HEK293T (cell line): ENCODE data around the gene PTCD3.

Source experiments
- CTCF ChIA-PET: fragments of 350-600 bp; formaldehyde crosslinking; extraction: SDS; loops from one replicate; lab custom pipeline; 2021; ENCODE audit warnings: antibody characterized with exemption, inconsistent platforms; lab: Yijun Ruan, JAX
- POLR2A ChIA-PET: fragments of 350-600 bp; formaldehyde crosslinking; extraction: SDS; loops from one replicate; lab custom pipeline; 2020; ENCODE audit warnings: antibody characterized with exemption, inconsistent platforms; lab: Yijun Ruan, JAX
- DNase-seq: peaks from one replicate; pipeline ENCODE4 v3.0.0; 2012; ENCODE audit warnings: mixed read lengths; ENCODE audit errors: extremely low spot score
- ARNT ChIP-seq: fragments of 450-650 bp; IDR thresholded peaks from 2 replicates; pipeline ENCODE4 v1.6.1; 2017; ENCODE audit warnings: mild to moderate bottlenecking
- BHLHE40 ChIP-seq: fragments of 450-650 bp; IDR thresholded peaks from 2 replicates; pipeline ENCODE4 v1.6.1; 2016; ENCODE audit warnings: mild to moderate bottlenecking, moderate library complexity, borderline replicate concordance
- CTBP1 ChIP-seq: fragments of 450-650 bp; IDR thresholded peaks from 2 replicates; pipeline ENCODE4 v1.6.1; 2016; ENCODE audit warnings: borderline replicate concordance
- ELF4 ChIP-seq: fragments of 450-650 bp; IDR thresholded peaks from 2 replicates; pipeline ENCODE4 v1.6.1; 2017; ENCODE audit warnings: antibody characterized with exemption
- FOXA1 ChIP-seq: fragments of 450-650 bp; IDR thresholded peaks from 2 replicates; pipeline ENCODE4 v1.6.1; 2016; ENCODE audit warnings: mild to moderate bottlenecking
- FOXK2 ChIP-seq: fragments of 450-650 bp; IDR thresholded peaks from 2 replicates; pipeline ENCODE4 v1.6.1; 2016; ENCODE audit warnings: mild to moderate bottlenecking
- FOXM1 ChIP-seq: fragments of 450-650 bp; IDR thresholded peaks from 2 replicates; pipeline ENCODE4 v1.6.1; 2017; ENCODE audit warnings: mild to moderate bottlenecking, borderline replicate concordance
- HDGF ChIP-seq: fragments of 450-650 bp; IDR thresholded peaks from 2 replicates; pipeline ENCODE4 v1.6.1; 2017; ENCODE audit warnings: antibody characterized with exemption, borderline replicate concordance
- L3MBTL2 ChIP-seq: fragments of 450-650 bp; conservative IDR thresholded peaks from 2 replicates; pipeline ENCODE4 v1.6.1; 2016; ENCODE audit warnings: mild to moderate bottlenecking
- LEF1 ChIP-seq: fragments of 450-650 bp; IDR thresholded peaks from 2 replicates; pipeline ENCODE4 v1.6.1; 2017; ENCODE audit warnings: mild to moderate bottlenecking, borderline replicate concordance
- NFRKB ChIP-seq: fragments of 450-650 bp; IDR thresholded peaks from 2 replicates; pipeline ENCODE4 v1.6.1; 2016; ENCODE audit warnings: mild to moderate bottlenecking, moderate library complexity
- SP1 ChIP-seq: fragments of 450-650 bp; IDR thresholded peaks from 2 replicates; pipeline ENCODE4 v1.6.1; 2017
- SUZ12 ChIP-seq: fragments of 450-650 bp; IDR thresholded peaks from 2 replicates; pipeline ENCODE4 v1.6.1; 2016; ENCODE audit warnings: mild to moderate bottlenecking
- TARDBP ChIP-seq: fragments of 450-650 bp; IDR thresholded peaks from 2 replicates; pipeline ENCODE4 v1.6.1; 2016
- ZNF384 ChIP-seq: fragments of 450-650 bp; IDR thresholded peaks from 2 replicates; pipeline ENCODE4 v1.6.1; 2016
- TF ChIP-seq, protein P1 (sequence below): fragments of 450-650 bp; IDR thresholded peaks from 2 replicates; pipeline ENCODE4 v1.6.1; 2016

The PTCD3 gene

DNA sequence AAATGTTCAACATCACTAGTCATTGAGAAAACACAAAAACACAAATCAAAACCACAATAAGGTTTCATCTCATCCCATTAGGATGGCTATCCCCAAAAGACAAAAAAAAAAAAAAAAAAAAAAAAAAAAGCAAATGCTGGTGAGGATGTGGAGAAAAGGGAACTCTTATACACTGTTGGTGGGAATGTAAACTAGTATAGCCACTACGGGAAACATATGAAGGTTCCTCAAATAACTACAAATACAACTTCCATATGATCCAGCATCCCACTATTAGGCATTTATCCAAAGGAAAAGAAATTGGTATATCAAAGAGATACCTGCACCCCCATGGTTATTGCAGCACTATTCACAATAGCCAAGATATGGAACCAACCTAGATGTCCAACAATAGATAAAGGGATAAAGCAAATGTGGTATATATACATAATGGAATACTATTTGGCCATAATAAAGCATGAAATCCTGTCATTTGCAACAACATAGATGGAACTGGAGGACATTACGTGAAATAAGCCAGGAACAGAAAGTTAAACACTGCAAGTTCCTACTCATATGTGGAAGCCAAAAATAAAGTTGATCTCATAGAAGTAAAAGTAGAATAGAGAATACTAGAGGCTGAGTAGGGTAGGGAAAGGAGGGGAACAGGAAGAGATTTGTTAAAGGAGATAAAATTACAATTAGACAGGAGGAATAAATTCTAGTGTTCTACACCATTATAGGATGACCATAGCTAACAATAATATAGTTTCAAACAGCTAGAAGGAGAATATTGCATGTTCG is 8.7 kb upstream of the PTCD3 start:
- ChIA-PET CTCF (no interaction called here), POLR2A (no interaction called here)
- DNase-seq: no peak
- TF ChIP-seq ELF4 (no peak), TARDBP (no peak), FOXK2 (no peak), ZNF384 (no peak), NFRKB (no peak), SUZ12 (no peak), FOXM1 (no peak), SP1 (no peak), BHLHE40 (no peak), ARNT (no peak), FOXA1 (no peak), CTBP1 (no peak), HDGF (no peak), LEF1 (no peak), L3MBTL2 (no peak)
- TF ChIP-seq, protein P1, sequence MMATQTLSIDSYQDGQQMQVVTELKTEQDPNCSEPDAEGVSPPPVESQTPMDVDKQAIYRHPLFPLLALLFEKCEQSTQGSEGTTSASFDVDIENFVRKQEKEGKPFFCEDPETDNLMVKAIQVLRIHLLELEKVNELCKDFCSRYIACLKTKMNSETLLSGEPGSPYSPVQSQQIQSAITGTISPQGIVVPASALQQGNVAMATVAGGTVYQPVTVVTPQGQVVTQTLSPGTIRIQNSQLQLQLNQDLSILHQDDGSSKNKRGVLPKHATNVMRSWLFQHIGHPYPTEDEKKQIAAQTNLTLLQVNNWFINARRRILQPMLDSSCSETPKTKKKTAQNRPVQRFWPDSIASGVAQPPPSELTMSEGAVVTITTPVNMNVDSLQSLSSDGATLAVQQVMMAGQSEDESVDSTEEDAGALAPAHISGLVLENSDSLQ: no peak

DNA sequence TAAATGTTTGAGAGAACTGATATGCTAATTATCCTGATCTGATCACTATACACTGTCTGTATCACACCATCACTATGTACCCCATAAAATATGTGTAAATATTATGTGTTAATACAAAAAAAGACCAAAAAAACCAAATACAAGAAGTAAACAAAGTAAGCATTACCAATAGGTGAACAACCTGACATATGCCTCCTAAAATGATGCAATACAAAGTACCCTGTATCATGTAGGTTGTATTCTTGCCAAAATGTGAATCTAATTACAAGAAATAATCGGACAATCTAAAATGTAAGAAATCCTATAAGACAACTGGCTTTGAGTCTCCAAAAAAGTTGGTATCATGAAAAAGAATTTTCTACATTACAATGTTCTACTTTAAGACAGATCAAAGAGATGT is 8.1 kb upstream of the PTCD3 start:
- TF ChIP-seq FOXM1: no peak
- no peak for TF ChIP-seq FOXA1
- TF ChIP-seq LEF1: no peak
- no peak for TF ChIP-seq SP1
- TF ChIP-seq HDGF: no peak
- TF ChIP-seq, protein P1: no peak
- no peak for TF ChIP-seq L3MBTL2
- TF ChIP-seq TARDBP: no peak
- no peak for TF ChIP-seq SUZ12
- TF ChIP-seq NFRKB: no peak
- TF ChIP-seq ELF4: no peak
- TF ChIP-seq CTBP1: no peak
- no peak for TF ChIP-seq ZNF384
- TF ChIP-seq BHLHE40: no peak
- TF ChIP-seq ARNT: no peak
- TF ChIP-seq FOXK2: no peak
- DNase-seq: no peak
- CTCF ChIA-PET: interaction anchor here (0.6 kb wide), 1 partner anchor 123 kb away, joined by 3 read pairs; no protein-coding TSS in a partner anchor
- POLR2A ChIA-PET: no interaction called here

DNA sequence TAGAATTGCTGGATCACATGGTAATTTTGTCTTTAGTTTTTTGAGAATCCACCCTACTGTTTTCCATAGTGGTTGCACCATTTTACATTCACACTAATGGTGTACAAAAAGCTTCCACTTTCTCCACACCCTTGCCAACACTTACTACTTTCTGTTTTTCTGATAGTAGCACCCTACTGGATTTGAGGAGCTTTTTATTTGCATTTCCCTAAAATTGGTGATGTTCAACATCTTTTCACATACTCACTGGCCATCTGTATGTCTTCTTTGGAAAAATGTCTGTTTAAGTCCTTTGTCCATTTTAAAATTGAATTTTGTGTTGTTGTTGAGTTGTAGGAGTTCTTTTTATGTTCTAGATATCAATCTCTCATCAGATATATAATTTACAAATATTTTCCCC is 3.9 kb upstream of the PTCD3 start:
- ChIA-PET CTCF (no interaction called here), POLR2A (no interaction called here)
- no peak for DNase-seq
- no peak for TF ChIP-seq SP1
- TF ChIP-seq ARNT: no peak
- TF ChIP-seq ZNF384: no peak
- TF ChIP-seq NFRKB: no peak
- TF ChIP-seq, protein P1: no peak
- no peak for TF ChIP-seq CTBP1
- TF ChIP-seq BHLHE40: no peak
- TF ChIP-seq SUZ12: no peak
- no peak for TF ChIP-seq L3MBTL2
- no peak for TF ChIP-seq TARDBP
- no peak for TF ChIP-seq HDGF
- no peak for TF ChIP-seq ELF4
- no peak for TF ChIP-seq FOXA1
- TF ChIP-seq LEF1: no peak
- TF ChIP-seq FOXM1: no peak

DNA sequence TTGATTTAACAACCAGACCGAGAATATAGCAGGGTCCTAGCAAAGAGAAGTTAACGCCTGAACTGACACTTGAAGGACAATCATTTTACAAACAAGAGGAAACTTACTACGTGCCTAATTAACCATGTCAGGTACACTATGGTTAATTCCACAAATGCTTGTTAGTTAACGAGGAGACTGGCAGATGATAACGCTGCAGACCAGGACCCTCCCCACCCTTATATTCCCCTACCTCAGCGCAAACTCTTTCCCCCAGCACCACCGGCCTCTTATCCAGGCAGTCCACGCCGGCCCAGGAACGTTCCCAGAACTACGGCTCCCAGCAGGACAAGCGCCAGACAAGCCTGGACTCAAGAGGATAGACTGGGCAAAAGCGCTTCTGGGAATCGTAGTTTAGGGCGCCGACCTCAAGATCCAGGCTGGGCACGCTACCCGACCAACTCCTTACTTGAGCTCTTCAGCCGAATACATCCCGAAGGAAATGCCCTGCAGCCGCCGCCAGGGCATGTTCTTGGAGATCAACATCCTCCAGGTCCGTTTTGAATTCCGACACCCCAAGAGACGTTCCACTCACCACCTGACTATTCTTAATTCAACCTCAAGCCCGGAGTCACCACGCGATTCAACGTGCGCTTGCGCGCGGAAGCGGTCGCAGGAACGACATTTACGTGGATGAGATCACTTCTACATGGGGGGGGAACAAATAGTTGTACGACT is 625 bp upstream of the PTCD3 start, which contains the start of gene POLR1A:
TSS of gene POLR1A (minus strand) at position 635 of the 717 bp plus-strand sequence. CDS start at position 525, 110 bp downstream.
- CTCF ChIA-PET: no interaction called here
- peak; percentile 81 for DNase-seq
- POLR2A ChIA-PET: interaction anchor here (0.5 to 1.9 kb wide), 11 partner anchors 10 to 297 kb away, joined by 3 to 10 read pairs (median 3); partner anchors contain the start of gene IMMT
- TF ChIP-seq FOXM1: no peak
- TF ChIP-seq SUZ12: peak; percentile 91
- peak; percentile 72 for TF ChIP-seq L3MBTL2

DNA sequence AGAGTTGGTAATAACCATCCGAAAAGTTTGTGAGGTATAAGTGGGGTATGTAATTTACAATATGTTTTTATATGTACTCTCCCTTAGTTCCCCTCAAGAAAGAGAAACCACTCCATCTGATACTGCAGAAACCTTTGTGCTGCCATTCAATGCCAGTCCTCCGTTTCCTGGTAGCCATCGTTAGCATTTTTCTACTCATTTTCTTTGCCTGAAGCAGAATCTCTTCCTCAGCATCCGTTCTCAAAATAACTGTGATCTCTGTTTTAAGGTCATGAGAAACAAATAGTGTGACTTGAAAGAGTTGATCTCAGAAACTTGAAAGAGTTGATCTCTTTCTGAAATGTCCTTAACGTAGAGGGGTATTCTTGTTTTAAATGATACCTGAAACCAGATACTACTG is 996 bp downstream of the PTCD3 start:
- ChIA-PET CTCF (no interaction called here), POLR2A (interaction anchor here (1.5 to 1.9 kb wide), 2 partner anchors 19 to 88 kb away, joined by 6 to 10 read pairs; partner anchors contain the start of gene IMMT)
- TF ChIP-seq CTBP1 (no peak), ZNF384 (no peak), NFRKB (no peak), ARNT (no peak), FOXA1 (no peak), BHLHE40 (no peak), L3MBTL2 (no peak), FOXK2 (no peak)
- DNase-seq: no peak

DNA sequence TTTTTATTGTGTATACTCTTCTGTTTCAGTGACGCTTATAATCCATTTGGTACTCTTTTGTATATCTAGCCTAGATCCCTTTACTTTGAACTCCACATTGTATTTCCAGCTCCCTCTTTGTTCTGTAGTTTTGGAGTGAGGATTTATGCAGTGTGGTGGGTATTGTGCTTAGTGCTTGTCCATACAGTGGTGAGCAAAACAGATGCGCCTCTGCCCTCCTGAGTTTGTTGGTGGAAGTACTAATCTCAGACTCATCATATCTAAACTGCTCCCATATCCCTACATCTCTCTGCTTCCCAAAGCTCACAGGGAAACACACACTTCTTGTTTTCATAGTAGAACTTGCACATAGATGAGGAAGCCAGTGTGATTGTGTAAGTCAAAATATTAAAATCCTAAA is 12.1 kb downstream of the PTCD3 start:
- CTCF ChIA-PET: no interaction called here
- TF ChIP-seq ZNF384: no peak
- no peak for TF ChIP-seq LEF1
- TF ChIP-seq NFRKB: no peak
- TF ChIP-seq FOXA1: no peak
- no peak for TF ChIP-seq L3MBTL2
- TF ChIP-seq ELF4: no peak
- TF ChIP-seq, protein P1: no peak
- TF ChIP-seq BHLHE40: no peak
- TF ChIP-seq FOXM1: no peak
- no peak for TF ChIP-seq CTBP1
- TF ChIP-seq HDGF: no peak
- TF ChIP-seq TARDBP: no peak
- TF ChIP-seq SP1: no peak
- no peak for TF ChIP-seq FOXK2
- TF ChIP-seq ARNT: no peak
- TF ChIP-seq SUZ12: no peak
- no peak for DNase-seq
- POLR2A ChIA-PET: no interaction called here
